Stomach (tissue), 9 donors: ENCODE measurements around the gene AGPAT2. TPM values are rescaled to one million over a fixed set of nuclear protein-coding genes. Genes with fewer than 3 reads are reported as not detected.

Experiments used
- DNase-seq, 2 donors: peaks; one replicate each; pipeline versions ENCODE4 v3.0.0 to v3.0.0-alpha.2; 2013 to 2019
- H3K27ac ChIP-seq, 5 donors: fragments of 200-600 bp in 4 of 5; sonication (generic) in 4 of 5; one replicate each; pipeline ENCODE4 v1.5.1; 2013 to 2019; ENCODE audit warnings: mild to moderate bottlenecking in 1 of 5, moderate library complexity in 1 of 5
- H3K27me3 ChIP-seq, 3 donors: fragments of 200-600 bp; sonication (generic); one replicate each; pipeline ENCODE4 v1.5.1; 2017 to 2019; ENCODE audit warnings: mixed run types in 1 of 3
- H3K36me3 ChIP-seq, 4 donors: fragments of 200-600 bp; sonication (generic); 1 replicate in 3 of 4; 2 replicates in 1 of 4; pipeline ENCODE4 v1.5.1; 2016 to 2019
- H3K4me1 ChIP-seq, 4 donors: fragments of 200-600 bp; sonication (generic); one replicate each; pipeline ENCODE4 v1.5.1; 2016 to 2019
- H3K4me3 ChIP-seq, 4 donors: fragments of 200-600 bp; sonication (generic) in 3 of 4; one replicate each; pipeline ENCODE4 v1.5.1; 2016 to 2019; ENCODE audit warnings: mild to moderate bottlenecking in 1 of 4
- H3K9me3 ChIP-seq, 4 donors: fragments of 200-600 bp; sonication (generic); one replicate each; pipeline ENCODE4 v1.5.1; 2016 to 2019
- EP300 ChIP-seq: sonication (generic); formaldehyde crosslinking; IDR thresholded peaks from one replicate; pipeline ENCODE4 v1.6.1; 2017; ENCODE audit warnings: antibody characterized with exemption
- POLR2A ChIP-seq, 4 donors: fragments of 450-650 bp; IDR thresholded peaks; one replicate each; pipeline ENCODE4 v1.6.1; 2016; ENCODE audit warnings: antibody characterized with exemption in 4 of 4, control low read depth in 2 of 4, mild to moderate bottlenecking in 1 of 4, moderate library complexity in 1 of 4
- POLR2AphosphoS5 ChIP-seq, 3 donors: sonication (generic); formaldehyde crosslinking; IDR thresholded peaks; one replicate each; pipeline ENCODE4 v1.6.1; 2016; ENCODE audit warnings: antibody characterized with exemption in 3 of 3
- WGBS, 5 donors: extraction: QIAGEN DNeasy Blood & Tissue Kit in 3 of 5; methylation state at CpG; one replicate each; pipeline versions ENCODE4 v1.1.5 to v1.1.7; 2013 to 2018; 5-methylcytosine and 5-hydroxymethylcytosine counted together
- intact Hi-C: fragments of 100-400 bp; cut with DNase I; formaldehyde crosslinking; loops from one replicate; pipeline ENCODE4 v1.15.1; 2023; ENCODE audit warnings: low total_unique reads
- polyA plus RNA-seq, 3 donors: library from polyadenylated mRNA; stranded (reverse); fragments of 200-250 nt; gene quantifications; one replicate each; pipeline ENCODE4 v1.2.3, GENCODE V29; 2013
- total RNA-seq, 5 donors: library from RNA; depleted of rRNA; stranded (reverse); fragments of >200 nt; gene quantifications; one replicate each; pipeline versions ENCODE4 v1.1.0 to v1.2.3, GENCODE V29; 2014 to 2016
- TF ChIP-seq, protein P1 (sequence below), 7 experiments: fragments of 450-650 bp in 4 of 7; fragments of 200-600 bp in 3 of 7; sonication (generic) in 3 of 7; IDR thresholded peaks; one replicate each; pipeline ENCODE4 v1.5.1; 2016 to 2019; ENCODE audit warnings: antibody characterized with exemption in 7 of 7, control low read depth in 2 of 7, mild to moderate bottlenecking in 1 of 7
- donor health status: healthy with polysubstance abuse.
- donor health status: Bipolar disorder and iron deficiency.
- donor health status: healthy.

The AGPAT2 gene
- total and polyA plus RNA-seq, 8 donors = 32.7 to 135 (median 72.0) TPM

DNA sequence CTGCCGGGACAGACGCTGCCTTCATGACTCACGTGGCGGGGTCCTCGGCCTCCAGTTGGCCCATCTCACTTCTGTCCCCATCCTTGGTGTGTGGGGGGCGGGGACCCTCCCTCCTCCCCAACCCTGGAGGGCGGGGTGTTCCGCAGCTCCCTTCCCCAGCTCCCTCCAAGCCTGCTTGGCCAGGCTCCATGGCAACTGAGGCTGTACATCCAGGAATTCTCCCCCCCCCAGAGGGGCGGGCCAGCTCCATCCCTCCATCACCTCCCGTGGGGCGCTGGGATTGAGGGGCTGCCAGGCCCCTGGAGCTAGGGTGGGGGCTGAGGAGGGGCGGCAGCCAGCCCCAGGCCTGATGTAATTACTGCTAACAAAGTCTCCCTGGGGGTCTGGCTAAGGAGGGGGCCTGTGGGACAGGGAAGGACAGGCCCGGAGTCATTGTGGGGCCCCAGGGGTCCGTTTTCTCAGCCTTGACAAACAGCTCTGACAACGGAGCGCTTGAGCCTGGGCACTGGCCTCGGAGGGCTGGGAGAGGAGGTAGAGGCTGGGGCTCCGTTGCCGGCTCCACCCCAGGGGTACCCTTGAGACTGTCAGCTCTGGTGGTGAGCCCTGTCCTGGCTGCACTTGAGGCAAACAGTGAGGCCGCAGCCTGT is 33.1 kb upstream of the AGPAT2 start:
- TF ChIP-seq, protein P1, sequence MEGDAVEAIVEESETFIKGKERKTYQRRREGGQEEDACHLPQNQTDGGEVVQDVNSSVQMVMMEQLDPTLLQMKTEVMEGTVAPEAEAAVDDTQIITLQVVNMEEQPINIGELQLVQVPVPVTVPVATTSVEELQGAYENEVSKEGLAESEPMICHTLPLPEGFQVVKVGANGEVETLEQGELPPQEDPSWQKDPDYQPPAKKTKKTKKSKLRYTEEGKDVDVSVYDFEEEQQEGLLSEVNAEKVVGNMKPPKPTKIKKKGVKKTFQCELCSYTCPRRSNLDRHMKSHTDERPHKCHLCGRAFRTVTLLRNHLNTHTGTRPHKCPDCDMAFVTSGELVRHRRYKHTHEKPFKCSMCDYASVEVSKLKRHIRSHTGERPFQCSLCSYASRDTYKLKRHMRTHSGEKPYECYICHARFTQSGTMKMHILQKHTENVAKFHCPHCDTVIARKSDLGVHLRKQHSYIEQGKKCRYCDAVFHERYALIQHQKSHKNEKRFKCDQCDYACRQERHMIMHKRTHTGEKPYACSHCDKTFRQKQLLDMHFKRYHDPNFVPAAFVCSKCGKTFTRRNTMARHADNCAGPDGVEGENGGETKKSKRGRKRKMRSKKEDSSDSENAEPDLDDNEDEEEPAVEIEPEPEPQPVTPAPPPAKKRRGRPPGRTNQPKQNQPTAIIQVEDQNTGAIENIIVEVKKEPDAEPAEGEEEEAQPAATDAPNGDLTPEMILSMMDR (IDR thresholded peaks at IDR 0.05) = no peak
- TF ChIP-seq EP300 (no peak), POLR2AphosphoS5 (IDR thresholded peaks at IDR 0.05) (no peak), POLR2A (IDR thresholded peaks at IDR 0.05) (no peak)
- Histone ChIP-seq H3K27me3 (peaks cover 0 to 10% (median 0%) of the 10 kb centered on the region in 3 donors), H3K27ac (peak overlapping the region in 4 of 5 donors; percentile 22 to 49 (median 33)), H3K4me3 (no peak overlapping the region), H3K36me3 (peaks cover 27 to 45% (median 44%) of the 10 kb centered on the region in 4 donors), H3K4me1 (peaks cover 22 to 62% (median 50%) of the 10 kb centered on the region in 4 donors), H3K9me3 (no peaks in the 10 kb centered on the region)
- intact Hi-C loops = no loop called here
- 29 to 55% (median 36%) methylated on average over 17 to 20 of the region's 20 CpGs for whole genome bisulfite sequencing, 5 donors
- DNase-seq = peak in 1 of 2 donors; percentile 85

DNA sequence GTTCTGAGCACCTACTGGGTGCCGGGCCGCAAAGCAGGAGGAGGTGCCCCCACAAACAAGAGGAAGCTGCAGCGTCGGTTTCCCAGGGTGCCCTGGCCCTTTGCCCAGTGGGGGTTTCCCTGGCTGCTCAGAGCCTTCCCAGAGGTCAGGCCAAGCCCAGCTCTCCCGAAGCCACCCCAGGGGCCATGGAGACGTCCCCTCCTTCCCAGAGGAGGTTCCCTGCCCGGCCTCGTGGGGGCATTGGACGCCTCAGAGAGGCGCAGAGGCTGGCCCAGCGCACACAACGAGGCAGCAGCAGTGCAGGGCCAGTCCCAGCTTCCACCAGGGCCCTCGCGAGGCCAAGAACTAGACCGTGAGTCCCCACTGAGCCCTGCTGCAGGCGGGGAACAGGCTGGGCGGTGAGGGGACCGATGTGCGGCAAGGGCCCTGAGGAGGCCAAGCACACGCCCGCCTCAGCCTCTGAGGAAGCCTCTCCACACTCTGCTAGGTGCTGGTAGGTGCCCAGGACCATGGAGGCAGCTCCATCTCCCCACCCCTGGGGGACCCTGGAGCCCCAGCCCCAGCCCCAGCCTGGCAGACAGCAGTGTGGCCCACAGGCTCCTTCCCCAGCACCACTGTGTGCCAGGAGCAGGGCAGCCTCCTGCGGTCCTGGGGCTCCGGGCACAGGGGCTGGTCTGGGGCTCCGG is 32.1 kb upstream of the AGPAT2 start:
- peak overlapping the region in 2 of 5 donors; percentile 22 to 49 for H3K27ac ChIP-seq
- peaks cover 19 to 34% (median 33%) of the 10 kb centered on the region in 4 donors for H3K36me3 ChIP-seq
- 24 to 49% (median 30%) methylated on average over 12 to 24 of the region's 24 CpGs for WGBS, 5 donors
- H3K4me1 ChIP-seq = peaks cover 22 to 61% (median 41%) of the 10 kb centered on the region in 4 donors
- no peak for TF ChIP-seq POLR2AphosphoS5 (IDR thresholded peaks at IDR 0.05)
- TF ChIP-seq, protein P1 (IDR thresholded peaks at IDR 0.05) = no peak
- no peak for TF ChIP-seq POLR2A (IDR thresholded peaks at IDR 0.05)
- TF ChIP-seq EP300 = no peak
- H3K9me3 ChIP-seq = no peaks in the 10 kb centered on the region
- H3K27me3 ChIP-seq = peaks cover 0 to 21% (median 10%) of the 10 kb centered on the region in 3 donors
- intact Hi-C loops = no loop called here
- H3K4me3 ChIP-seq = no peak overlapping the region
- DNase-seq = no peak

DNA sequence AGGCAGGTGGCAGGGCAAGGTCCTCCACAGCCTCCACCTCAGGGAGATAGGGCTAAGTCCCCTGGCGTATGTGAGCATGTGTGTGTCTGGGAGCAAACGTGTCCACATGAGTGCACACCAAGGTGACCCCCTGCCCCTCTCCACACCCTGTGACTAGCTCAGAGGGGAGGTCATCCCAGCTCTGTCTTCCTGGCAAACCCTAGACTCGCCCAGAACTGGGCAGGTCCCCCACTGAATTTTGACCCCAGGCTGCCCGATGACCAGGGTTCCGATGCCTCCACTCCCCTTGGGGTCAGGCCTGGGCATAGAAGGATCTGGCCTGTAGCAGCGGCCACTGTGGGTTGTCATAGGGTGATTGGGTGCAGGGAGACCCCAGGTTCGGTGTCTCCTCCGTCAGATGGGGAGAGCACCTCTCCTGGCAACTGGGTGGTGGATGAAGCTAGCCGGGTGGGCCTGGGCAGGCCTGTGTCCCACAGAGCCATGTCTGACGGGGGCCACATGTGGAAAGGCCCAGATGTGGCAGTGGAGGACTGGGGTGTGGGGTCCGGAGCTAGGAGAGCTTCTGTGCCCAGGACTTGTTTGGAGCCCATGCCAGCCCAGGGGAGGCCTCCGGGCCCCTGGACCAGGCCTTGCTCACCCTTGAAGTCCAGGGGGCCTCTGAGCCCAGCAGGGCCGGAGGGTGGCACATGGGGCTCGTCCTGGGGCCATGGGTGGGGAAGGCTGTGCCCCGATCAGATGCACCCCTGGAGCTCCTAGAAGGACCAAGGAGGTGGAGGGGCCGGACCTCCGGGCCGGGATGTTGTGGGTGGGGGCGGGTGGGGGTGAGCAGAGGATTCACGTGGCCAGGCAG is 31.3 kb upstream of the AGPAT2 start:
- no peak for DNase-seq
- WGBS, 5 donors = 57 to 62% (median 59%) methylated on average over 16 to 20 of the region's 20 CpGs
- no peak for TF ChIP-seq POLR2A (IDR thresholded peaks at IDR 0.05)
- TF ChIP-seq, protein P1 (IDR thresholded peaks at IDR 0.05) = no peak
- no peak for TF ChIP-seq POLR2AphosphoS5 (IDR thresholded peaks at IDR 0.05)
- TF ChIP-seq EP300 = no peak
- Histone ChIP-seq H3K36me3 (peaks cover 11 to 27% (median 26%) of the 10 kb centered on the region in 4 donors), H3K4me1 (peaks cover 22 to 61% (median 42%) of the 10 kb centered on the region in 4 donors), H3K4me3 (no peak overlapping the region), H3K9me3 (no peaks in the 10 kb centered on the region), H3K27me3 (peaks cover 0 to 28% (median 16%) of the 10 kb centered on the region in 3 donors), H3K27ac (peak overlapping the region in 1 of 5 donors; percentile 49)
- intact Hi-C loops = no loop called here

DNA sequence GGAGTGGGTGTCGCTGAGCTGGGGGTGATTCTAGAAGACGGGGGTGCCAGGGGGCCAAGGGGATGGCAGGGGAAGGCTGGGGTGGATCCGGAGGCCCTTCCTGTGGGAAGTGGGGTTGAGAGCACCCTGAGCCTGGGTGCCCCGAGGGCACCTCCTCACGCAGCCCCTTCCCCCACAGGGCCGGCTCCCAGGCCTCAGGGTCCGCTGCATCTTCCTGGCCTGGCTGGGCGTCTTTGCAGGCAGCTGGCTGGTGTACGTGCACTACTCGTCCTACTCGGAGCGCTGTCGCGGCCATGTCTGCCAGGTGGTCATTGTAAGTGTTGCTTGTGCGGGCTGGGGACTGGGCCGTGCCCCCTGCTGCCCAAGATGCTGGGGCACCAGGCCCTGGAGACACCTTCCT is 30.1 kb upstream of the AGPAT2 start:
- intact Hi-C loops = no loop called here
- H3K27ac ChIP-seq = no peak overlapping the region
- WGBS, 5 donors = 76 to 86% (median 80%) methylated on average over 5 to 16 of the region's 16 CpGs
- peaks cover 0 to 40% (median 27%) of the 10 kb centered on the region in 3 donors for H3K27me3 ChIP-seq
- H3K4me1 ChIP-seq = peaks cover 26 to 61% (median 45%) of the 10 kb centered on the region in 4 donors
- H3K4me3 ChIP-seq = no peak overlapping the region
- TF ChIP-seq POLR2A (IDR thresholded peaks at IDR 0.05) = no peak
- no peak for TF ChIP-seq POLR2AphosphoS5 (IDR thresholded peaks at IDR 0.05)
- TF ChIP-seq EP300 = no peak
- TF ChIP-seq, protein P1 (IDR thresholded peaks at IDR 0.05) = no peak
- DNase-seq = no peak
- H3K9me3 ChIP-seq = no peaks in the 10 kb centered on the region
- peaks cover 0 to 15% (median 14%) of the 10 kb centered on the region in 4 donors for H3K36me3 ChIP-seq
